Suprapubic skin (tissue), 3 donors: ENCODE data around the gene RCOR1.

Experiments
- POLR2A ChIP-seq, 2 donors: fragments of 450-650 bp; IDR thresholded peaks; one replicate each; pipeline ENCODE4 v1.6.1; 2017; ENCODE audit warnings: antibody characterized with exemption in 2 of 2, mild to moderate bottlenecking in 2 of 2, moderate library complexity in 2 of 2
- TF ChIP-seq, protein P1 (sequence below), 2 donors: fragments of 200-600 bp in 1 of 2; fragments of 450-650 bp in 1 of 2; sonication (generic) in 1 of 2; IDR thresholded peaks; one replicate each; pipeline ENCODE4 v1.5.1; 2016 to 2019; ENCODE audit warnings: antibody characterized with exemption in 2 of 2, mild to moderate bottlenecking in 1 of 2, moderate library complexity in 1 of 2

DNA sequence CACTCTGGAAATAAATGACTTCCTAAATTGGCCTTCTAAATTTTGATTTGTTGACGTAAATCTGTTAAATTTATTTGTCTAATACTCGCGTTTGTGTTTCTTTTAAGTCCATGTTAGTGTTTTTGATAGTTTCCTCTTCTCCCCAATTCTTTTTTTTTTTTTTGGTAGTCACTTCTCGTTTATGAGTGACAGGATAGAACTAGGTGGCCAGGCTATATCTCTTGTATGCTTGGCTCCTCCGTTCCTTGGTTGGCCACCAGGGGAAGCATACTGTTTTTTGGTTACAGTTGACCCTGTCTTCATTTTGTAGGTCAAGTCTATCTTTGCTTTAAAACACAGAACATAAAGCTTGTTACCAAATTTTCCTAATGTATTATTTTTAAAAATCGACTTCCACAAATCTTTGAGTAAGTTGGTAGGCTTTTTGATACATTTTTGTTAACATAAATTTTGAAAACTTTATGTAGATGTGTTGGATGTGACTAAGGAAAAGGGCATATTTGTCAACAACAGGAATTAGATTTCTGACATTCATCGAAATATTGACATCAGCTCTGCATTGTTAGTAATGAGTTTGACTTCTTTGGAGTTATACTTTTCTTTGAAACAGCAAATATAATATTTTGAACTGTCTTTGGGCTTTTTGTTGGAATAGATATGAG, 2.2 kb downstream of the RCOR1 start:
- TF ChIP-seq POLR2A (IDR thresholded peaks at IDR 0.05) = no peak
- TF ChIP-seq, protein P1, sequence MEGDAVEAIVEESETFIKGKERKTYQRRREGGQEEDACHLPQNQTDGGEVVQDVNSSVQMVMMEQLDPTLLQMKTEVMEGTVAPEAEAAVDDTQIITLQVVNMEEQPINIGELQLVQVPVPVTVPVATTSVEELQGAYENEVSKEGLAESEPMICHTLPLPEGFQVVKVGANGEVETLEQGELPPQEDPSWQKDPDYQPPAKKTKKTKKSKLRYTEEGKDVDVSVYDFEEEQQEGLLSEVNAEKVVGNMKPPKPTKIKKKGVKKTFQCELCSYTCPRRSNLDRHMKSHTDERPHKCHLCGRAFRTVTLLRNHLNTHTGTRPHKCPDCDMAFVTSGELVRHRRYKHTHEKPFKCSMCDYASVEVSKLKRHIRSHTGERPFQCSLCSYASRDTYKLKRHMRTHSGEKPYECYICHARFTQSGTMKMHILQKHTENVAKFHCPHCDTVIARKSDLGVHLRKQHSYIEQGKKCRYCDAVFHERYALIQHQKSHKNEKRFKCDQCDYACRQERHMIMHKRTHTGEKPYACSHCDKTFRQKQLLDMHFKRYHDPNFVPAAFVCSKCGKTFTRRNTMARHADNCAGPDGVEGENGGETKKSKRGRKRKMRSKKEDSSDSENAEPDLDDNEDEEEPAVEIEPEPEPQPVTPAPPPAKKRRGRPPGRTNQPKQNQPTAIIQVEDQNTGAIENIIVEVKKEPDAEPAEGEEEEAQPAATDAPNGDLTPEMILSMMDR (IDR thresholded peaks at IDR 0.05) = peak; percentile 83 to 93
